ENCODE measurements around the gene PARD3.

Gene PARD3

GRCh38 chr10:34581801-34582532 is 233.1 kb downstream of the PARD3 start:
- H3K27ac ChIP-seq (ENCODE audit: insufficient read depth, low read depth, low read length, poor library complexity, severe bottlenecking), result no peak overlapping the region
- no peaks in the 10 kb centered on the region for H3K27me3 ChIP-seq (ENCODE audit: control insufficient read depth, insufficient read depth, low read length, poor library complexity, severe bottlenecking)
- no peak overlapping the region for H3K4me3 ChIP-seq (ENCODE audit: insufficient read depth, low read depth, low read length)
- WGBS, 2 experiments, result 96 to 99% methylated on average over 5 to 6 of the region's 6 CpGs
- H3K9me3 ChIP-seq (ENCODE audit: control insufficient read depth, low read length), result no peaks in the 10 kb centered on the region
- peaks cover 6% of the 10 kb centered on the region for H3K4me1 ChIP-seq (ENCODE audit: control insufficient read depth, insufficient read depth, low read length)
- no peaks in the 10 kb centered on the region for H3K36me3 ChIP-seq (ENCODE audit: control insufficient read depth, insufficient read depth, low read length)

- Histone ChIP-seq H3K27me3 (ENCODE audit: control insufficient read depth, insufficient read depth, low read length, poor library complexity, severe bottlenecking) (no peaks in the 10 kb centered on the region), H3K4me3 (ENCODE audit: insufficient read depth, low read depth, low read length) (no peak overlapping the region), H3K36me3 (ENCODE audit: control insufficient read depth, insufficient read depth, low read length) (no peaks in the 10 kb centered on the region), H3K4me1 (ENCODE audit: control insufficient read depth, insufficient read depth, low read length) (peaks cover 12% of the 10 kb centered on the region), H3K27ac (ENCODE audit: insufficient read depth, low read depth, low read length, poor library complexity, severe bottlenecking) (no peak overlapping the region), H3K9me3 (ENCODE audit: control insufficient read depth, low read length) (no peaks in the 10 kb centered on the region)
- WGBS, 2 experiments, result 89 to 98% methylated on average over 2 of the region's 3 CpGs
Observed at GRCh38 chr10:34580643-34581042, 234.5 kb downstream of the PARD3 start.

GRCh38 chr10:34580214-34580613 is 234.9 kb downstream of the PARD3 start:
- Histone ChIP-seq H3K27me3 (ENCODE audit: control insufficient read depth, insufficient read depth, low read length, poor library complexity, severe bottlenecking) (no peaks in the 10 kb centered on the region), H3K36me3 (ENCODE audit: control insufficient read depth, insufficient read depth, low read length) (no peaks in the 10 kb centered on the region), H3K27ac (ENCODE audit: insufficient read depth, low read depth, low read length, poor library complexity, severe bottlenecking) (no peak overlapping the region), H3K4me3 (ENCODE audit: insufficient read depth, low read depth, low read length) (no peak overlapping the region), H3K4me1 (ENCODE audit: control insufficient read depth, insufficient read depth, low read length) (peaks cover 12% of the 10 kb centered on the region), H3K9me3 (ENCODE audit: control insufficient read depth, low read length) (no peaks in the 10 kb centered on the region)
- WGBS, 2 experiments, result 91 to 94% methylated on average over 5 to 6 of the region's 6 CpGs

GRCh38 chr10:34578468-34578867 is 236.6 kb downstream of the PARD3 start:
- 78 to 80% methylated on average over 1 of the region's 1 CpG for WGBS, 2 experiments
- Histone ChIP-seq H3K9me3 (ENCODE audit: control insufficient read depth, low read length) (no peaks in the 10 kb centered on the region), H3K4me1 (ENCODE audit: control insufficient read depth, insufficient read depth, low read length) (peaks cover 12% of the 10 kb centered on the region), H3K4me3 (ENCODE audit: insufficient read depth, low read depth, low read length) (no peak overlapping the region), H3K36me3 (ENCODE audit: control insufficient read depth, insufficient read depth, low read length) (no peaks in the 10 kb centered on the region), H3K27me3 (ENCODE audit: control insufficient read depth, insufficient read depth, low read length, poor library complexity, severe bottlenecking) (no peaks in the 10 kb centered on the region), H3K27ac (ENCODE audit: insufficient read depth, low read depth, low read length, poor library complexity, severe bottlenecking) (no peak overlapping the region)

GRCh38 chr10:34576797-34577196 is 238.3 kb downstream of the PARD3 start:
- Histone ChIP-seq H3K27ac (ENCODE audit: insufficient read depth, low read depth, low read length, poor library complexity, severe bottlenecking) (no peak overlapping the region), H3K27me3 (ENCODE audit: control insufficient read depth, insufficient read depth, low read length, poor library complexity, severe bottlenecking) (no peaks in the 10 kb centered on the region), H3K36me3 (ENCODE audit: control insufficient read depth, insufficient read depth, low read length) (no peaks in the 10 kb centered on the region), H3K9me3 (ENCODE audit: control insufficient read depth, low read length) (no peaks in the 10 kb centered on the region), H3K4me1 (ENCODE audit: control insufficient read depth, insufficient read depth, low read length) (peaks cover 12% of the 10 kb centered on the region), H3K4me3 (ENCODE audit: insufficient read depth, low read depth, low read length) (no peak overlapping the region)
- WGBS, 2 experiments, result 73 to 76% methylated on average over 4 of the region's 4 CpGs

- Histone ChIP-seq H3K27me3 (ENCODE audit: control insufficient read depth, insufficient read depth, low read length, poor library complexity, severe bottlenecking) (no peaks in the 10 kb centered on the region), H3K4me3 (ENCODE audit: insufficient read depth, low read depth, low read length) (no peak overlapping the region), H3K36me3 (ENCODE audit: control insufficient read depth, insufficient read depth, low read length) (no peaks in the 10 kb centered on the region), H3K27ac (ENCODE audit: insufficient read depth, low read depth, low read length, poor library complexity, severe bottlenecking) (no peak overlapping the region), H3K9me3 (ENCODE audit: control insufficient read depth, low read length) (no peaks in the 10 kb centered on the region), H3K4me1 (ENCODE audit: control insufficient read depth, insufficient read depth, low read length) (peaks cover 12% of the 10 kb centered on the region)
- WGBS, 2 experiments, result 91 to 97% methylated on average over 3 of the region's 3 CpGs
Observed at GRCh38 chr10:34575882-34576281, 239.2 kb downstream of the PARD3 start.

GRCh38 chr10:34574353-34574934 is 240.7 kb downstream of the PARD3 start:
- Histone ChIP-seq H3K9me3 (ENCODE audit: control insufficient read depth, low read length) (no peaks in the 10 kb centered on the region), H3K4me1 (ENCODE audit: control insufficient read depth, insufficient read depth, low read length) (peaks cover 12% of the 10 kb centered on the region), H3K27me3 (ENCODE audit: control insufficient read depth, insufficient read depth, low read length, poor library complexity, severe bottlenecking) (no peaks in the 10 kb centered on the region), H3K36me3 (ENCODE audit: control insufficient read depth, insufficient read depth, low read length) (no peaks in the 10 kb centered on the region), H3K27ac (ENCODE audit: insufficient read depth, low read depth, low read length, poor library complexity, severe bottlenecking) (no peak overlapping the region), H3K4me3 (ENCODE audit: insufficient read depth, low read depth, low read length) (no peak overlapping the region)
- WGBS, 2 experiments, result 90 to 93% methylated on average over 4 of the region's 4 CpGs

GRCh38 chr10:34570887-34571286 is 244.2 kb downstream of the PARD3 start:
- Histone ChIP-seq H3K27ac (ENCODE audit: insufficient read depth, low read depth, low read length, poor library complexity, severe bottlenecking) (no peak overlapping the region), H3K4me1 (ENCODE audit: control insufficient read depth, insufficient read depth, low read length) (peaks cover 5% of the 10 kb centered on the region), H3K36me3 (ENCODE audit: control insufficient read depth, insufficient read depth, low read length) (no peaks in the 10 kb centered on the region), H3K9me3 (ENCODE audit: control insufficient read depth, low read length) (no peaks in the 10 kb centered on the region), H3K27me3 (ENCODE audit: control insufficient read depth, insufficient read depth, low read length, poor library complexity, severe bottlenecking) (no peaks in the 10 kb centered on the region), H3K4me3 (ENCODE audit: insufficient read depth, low read depth, low read length) (no peak overlapping the region)
- WGBS, 2 experiments, result 93 to 97% methylated on average over 2 of the region's 2 CpGs

- Histone ChIP-seq H3K36me3 (ENCODE audit: control insufficient read depth, insufficient read depth, low read length) (no peaks in the 10 kb centered on the region), H3K27ac (ENCODE audit: insufficient read depth, low read depth, low read length, poor library complexity, severe bottlenecking) (no peak overlapping the region), H3K4me3 (ENCODE audit: insufficient read depth, low read depth, low read length) (no peak overlapping the region), H3K4me1 (ENCODE audit: control insufficient read depth, insufficient read depth, low read length) (peaks cover 9% of the 10 kb centered on the region), H3K27me3 (ENCODE audit: control insufficient read depth, insufficient read depth, low read length, poor library complexity, severe bottlenecking) (no peaks in the 10 kb centered on the region), H3K9me3 (ENCODE audit: control insufficient read depth, low read length) (no peaks in the 10 kb centered on the region)
- WGBS, 2 experiments, result 79% methylated on average over 5 to 6 of the region's 6 CpGs
Observed at GRCh38 chr10:34567659-34568253, 247.3 kb downstream of the PARD3 start.

- no peaks in the 10 kb centered on the region for H3K27me3 ChIP-seq (ENCODE audit: control insufficient read depth, insufficient read depth, low read length, poor library complexity, severe bottlenecking)
- H3K27ac ChIP-seq (ENCODE audit: insufficient read depth, low read depth, low read length, poor library complexity, severe bottlenecking), result no peak overlapping the region
- H3K9me3 ChIP-seq (ENCODE audit: control insufficient read depth, low read length), result no peaks in the 10 kb centered on the region
- H3K4me3 ChIP-seq (ENCODE audit: insufficient read depth, low read depth, low read length), result no peak overlapping the region
- H3K4me1 ChIP-seq (ENCODE audit: control insufficient read depth, insufficient read depth, low read length), result peaks cover 9% of the 10 kb centered on the region
- 56 to 86% methylated on average over 2 to 3 of the region's 3 CpGs for WGBS, 2 experiments
- no peaks in the 10 kb centered on the region for H3K36me3 ChIP-seq (ENCODE audit: control insufficient read depth, insufficient read depth, low read length)
Observed at GRCh38 chr10:34565934-34566333, 249.2 kb downstream of the PARD3 start.

Data from ectodermal cell (in vitro differentiated cells).